Activated naive CD8-positive, alpha-beta T cell treated with anti-CD3 and anti-CD28 coated beads, Interleukin-2, amount 10 ng/mL, durations not matched to agents 7 days and 5 days (primary cell): ENCODE results near the gene ARHGEF33. TPM values are rescaled to one million over a fixed set of nuclear protein-coding genes. Genes with fewer than 3 reads are reported as not detected.
"Not testable (repeated sequence)": the region's sequence is repeated elsewhere in the genome, so short reads cannot be mapped to it uniquely, and the experiment has no call there.

Experiments
- ATAC-seq: fragments of 150-1000 bp; cut with Tn5 transposase; one replicate; pipeline ENCODE4 v1.10.0; 2021; ENCODE audit warnings: low read depth, moderate library complexity
- POLR2A ChIA-PET: fragments of 350-600 bp; sonication (Branson Sonifier 250); formaldehyde crosslinking; loops from one replicate; lab custom pipeline; 2021; ENCODE audit warnings: antibody characterized with exemption; lab: Charles Lee
- DNase-seq: peaks from one replicate; pipeline ENCODE4 v3.0.0; 2021
- H3K27ac Mint-ChIP-seq: one replicate; pipeline ENCODE4 v1.8.0; 2022; ENCODE audit warnings: mild to moderate bottlenecking, mixed read lengths
- H3K27me3 Mint-ChIP-seq: one replicate; pipeline ENCODE4 v1.8.0; 2022; ENCODE audit warnings: mild to moderate bottlenecking, moderate library complexity, mixed read lengths
- H3K36me3 Mint-ChIP-seq: one replicate; pipeline ENCODE4 v1.8.0; 2021; ENCODE audit warnings: mild to moderate bottlenecking, mixed read lengths
- H3K4me1 Mint-ChIP-seq: one replicate; pipeline ENCODE4 v1.8.0; 2021; ENCODE audit warnings: mixed read lengths
- H3K4me3 Mint-ChIP-seq: one replicate; pipeline ENCODE4 v1.8.0; 2022; ENCODE audit warnings: mild to moderate bottlenecking, moderate library complexity, mixed read lengths
- H3K9me3 Mint-ChIP-seq: one replicate; pipeline ENCODE4 v1.8.0; 2021; ENCODE audit warnings: mixed read lengths
- total RNA-seq, 2 experiments: library from RNA; stranded (reverse); gene quantifications; one replicate each; pipeline ENCODE4 v1.2.3, GENCODE V29; 2021

ARHGEF33 gene
- total RNA-seq, 2 experiments from 2014 or later, result 0.17 to 0.62 TPM

- H3K27me3 Mint-ChIP-seq, result peaks cover 15% of the 10 kb centered on the region
- no peak overlapping the region for H3K27ac Mint-ChIP-seq
- H3K9me3 Mint-ChIP-seq, result no peaks in the 10 kb centered on the region
Measured at GRCh38 chr2:38930600-38930999, 40.9 kb downstream of the ARHGEF33 start.

GRCh38 chr2:38932586-38932985, 42.9 kb downstream of the ARHGEF33 start:
- H3K27me3 Mint-ChIP-seq, result peaks cover 10% of the 10 kb centered on the region
- no peaks in the 10 kb centered on the region for H3K36me3 Mint-ChIP-seq
- H3K27ac Mint-ChIP-seq, result no peak overlapping the region
- no peaks in the 10 kb centered on the region for H3K4me1 Mint-ChIP-seq
- DNase-seq (no peak), ATAC-seq (no peak)
- no peak overlapping the region for H3K4me3 Mint-ChIP-seq
- POLR2A ChIA-PET, result no interaction called here
- no peaks in the 10 kb centered on the region for H3K9me3 Mint-ChIP-seq

More at GRCh38 chr2:38930600-38930999, 40.9 kb downstream of the ARHGEF33 start:
- Mint-ChIP-seq H3K4me3 (no peak overlapping the region), H3K4me1 (no peaks in the 10 kb centered on the region), H3K36me3 (no peaks in the 10 kb centered on the region)
- POLR2A ChIA-PET, result no interaction called here
- no peak for ATAC-seq
- no peak for DNase-seq

- ATAC-seq (no peak), DNase-seq (no peak)
- H3K27me3 Mint-ChIP-seq, result peaks cover 10% of the 10 kb centered on the region
- no peaks in the 10 kb centered on the region for H3K36me3 Mint-ChIP-seq
- H3K9me3 Mint-ChIP-seq, result no peaks in the 10 kb centered on the region
- H3K4me3 Mint-ChIP-seq, result no peak overlapping the region
- no peak overlapping the region for H3K27ac Mint-ChIP-seq
- POLR2A ChIA-PET, result no interaction called here
- H3K4me1 Mint-ChIP-seq, result no peaks in the 10 kb centered on the region
Measured at GRCh38 chr2:38933653-38934052, 44.0 kb downstream of the ARHGEF33 start.

- H3K4me1 Mint-ChIP-seq, result no peaks in the 10 kb centered on the region
- POLR2A ChIA-PET, result no interaction called here
- peaks cover 10% of the 10 kb centered on the region for H3K27me3 Mint-ChIP-seq
- no peaks in the 10 kb centered on the region for H3K9me3 Mint-ChIP-seq
- ATAC-seq (no peak), DNase-seq (no peak)
- H3K4me3 Mint-ChIP-seq, result no peak overlapping the region
- no peak overlapping the region for H3K27ac Mint-ChIP-seq
- no peaks in the 10 kb centered on the region for H3K36me3 Mint-ChIP-seq
Measured at GRCh38 chr2:38934742-38935141, 45.1 kb downstream of the ARHGEF33 start.

- Mint-ChIP-seq H3K36me3 (no peaks in the 10 kb centered on the region), H3K9me3 (no peaks in the 10 kb centered on the region), H3K4me3 (no peak overlapping the region), H3K27me3 (peaks cover 11% of the 10 kb centered on the region), H3K27ac (no peak overlapping the region), H3K4me1 (no peaks in the 10 kb centered on the region)
- no peak for DNase-seq
- no peak for ATAC-seq
- POLR2A ChIA-PET, result no interaction called here
Measured at GRCh38 chr2:38935568-38936172, 46.0 kb downstream of the ARHGEF33 start.

GRCh38 chr2:38936516-38936915, 46.8 kb downstream of the ARHGEF33 start:
- POLR2A ChIA-PET, ATAC-seq, H3K4me1 Mint-ChIP-seq, DNase-seq, H3K36me3 Mint-ChIP-seq, H3K4me3 Mint-ChIP-seq, H3K27ac Mint-ChIP-seq, H3K9me3 Mint-ChIP-seq: not testable (repeated sequence)
- peaks cover 14% of the 10 kb centered on the region for H3K27me3 Mint-ChIP-seq

GRCh38 chr2:38937548-38937947, 47.9 kb downstream of the ARHGEF33 start:
- Mint-ChIP-seq H3K4me1 (no peaks in the 10 kb centered on the region), H3K27me3 (peaks cover 13% of the 10 kb centered on the region), H3K4me3 (no peak overlapping the region), H3K36me3 (no peaks in the 10 kb centered on the region), H3K9me3 (no peaks in the 10 kb centered on the region), H3K27ac (no peak overlapping the region)
- ATAC-seq, result no peak
- no peak for DNase-seq
- POLR2A ChIA-PET, result no interaction called here

- H3K27ac Mint-ChIP-seq, result no peak overlapping the region
- DNase-seq (no peak), ATAC-seq (no peak)
- no peaks in the 10 kb centered on the region for H3K36me3 Mint-ChIP-seq
- peaks cover 2% of the 10 kb centered on the region for H3K4me1 Mint-ChIP-seq
- H3K9me3 Mint-ChIP-seq, result no peaks in the 10 kb centered on the region
- POLR2A ChIA-PET, result no interaction called here
- H3K4me3 Mint-ChIP-seq, result no peak overlapping the region
- H3K27me3 Mint-ChIP-seq, result peaks cover 9% of the 10 kb centered on the region
Measured at GRCh38 chr2:38940746-38941145, 51.1 kb downstream of the ARHGEF33 start.

GRCh38 chr2:38943784-38944183, 54.1 kb downstream of the ARHGEF33 start:
- POLR2A ChIA-PET, result no interaction called here
- no peak for ATAC-seq
- H3K4me3 Mint-ChIP-seq, result no peak overlapping the region
- no peaks in the 10 kb centered on the region for H3K36me3 Mint-ChIP-seq
- no peak for DNase-seq
- H3K4me1 Mint-ChIP-seq, result peaks cover 2% of the 10 kb centered on the region
- H3K27ac Mint-ChIP-seq, result no peak overlapping the region
- peaks cover 8% of the 10 kb centered on the region for H3K27me3 Mint-ChIP-seq
- no peaks in the 10 kb centered on the region for H3K9me3 Mint-ChIP-seq

- ATAC-seq (no peak), DNase-seq (no peak)
- Mint-ChIP-seq H3K36me3 (no peaks in the 10 kb centered on the region), H3K4me1 (peaks cover 2% of the 10 kb centered on the region), H3K27ac (no peak overlapping the region), H3K27me3 (peaks cover 8% of the 10 kb centered on the region), H3K9me3 (no peaks in the 10 kb centered on the region), H3K4me3 (no peak overlapping the region)
- POLR2A ChIA-PET, result no interaction called here
Measured at GRCh38 chr2:38945372-38945771, 55.7 kb downstream of the ARHGEF33 start.

- no peak overlapping the region for H3K27ac Mint-ChIP-seq
- H3K27me3 Mint-ChIP-seq, result peaks cover 5% of the 10 kb centered on the region
- ATAC-seq (no peak), DNase-seq (no peak)
- no peaks in the 10 kb centered on the region for H3K36me3 Mint-ChIP-seq
- H3K4me1 Mint-ChIP-seq, result peaks cover 2% of the 10 kb centered on the region
- POLR2A ChIA-PET, result no interaction called here
- no peak overlapping the region for H3K4me3 Mint-ChIP-seq
- H3K9me3 Mint-ChIP-seq, result no peaks in the 10 kb centered on the region
Measured at GRCh38 chr2:38945911-38946310, 56.2 kb downstream of the ARHGEF33 start.

- H3K9me3 Mint-ChIP-seq, result no peaks in the 10 kb centered on the region
- POLR2A ChIA-PET, result interaction anchor here (0.5 to 1.3 kb wide), 3 partner anchors 239 to 362 kb away, joined by 3 to 15 read pairs (median 3); no protein-coding TSS in a partner anchor
- H3K27me3 Mint-ChIP-seq, result peaks cover 8% of the 10 kb centered on the region
- ATAC-seq, result peak; percentile 85
- peaks cover 2% of the 10 kb centered on the region for H3K4me1 Mint-ChIP-seq
- DNase-seq, result peak; percentile 58
- H3K4me3 Mint-ChIP-seq, result no peak overlapping the region
- H3K36me3 Mint-ChIP-seq, result no peaks in the 10 kb centered on the region
- H3K27ac Mint-ChIP-seq, result no peak overlapping the region
Measured at GRCh38 chr2:38947241-38948239, 57.9 kb downstream of the ARHGEF33 start.

- no peaks in the 10 kb centered on the region for H3K9me3 Mint-ChIP-seq
- DNase-seq (no peak), ATAC-seq (no peak)
- H3K27me3 Mint-ChIP-seq, result peaks cover 7% of the 10 kb centered on the region
- no peaks in the 10 kb centered on the region for H3K4me1 Mint-ChIP-seq
- H3K27ac Mint-ChIP-seq, result no peak overlapping the region
- POLR2A ChIA-PET, result interaction anchor here (1.3 kb wide), 1 partner anchor 281 kb away, joined by 15 read pairs; no protein-coding TSS in a partner anchor
- H3K4me3 Mint-ChIP-seq, result no peak overlapping the region
- H3K36me3 Mint-ChIP-seq, result no peaks in the 10 kb centered on the region
Measured at GRCh38 chr2:38948387-38948882, 58.8 kb downstream of the ARHGEF33 start.
